OCI-LY7 (cell line): ENCODE data around the gene INTS3.

Experiments used
- EZH2phosphoT487 ChIP-seq: fragments of 200-600 bp; sonication (generic); IDR thresholded peaks from 2 replicates; pipeline ENCODE4 v1.6.1; 2018; ENCODE audit warnings: low read depth, borderline replicate concordance, mild to moderate bottlenecking, mixed run types, antibody characterized with exemption, low read length, moderate library complexity, mixed read lengths
- TF ChIP-seq, protein P1 (sequence below): fragments of 200-600 bp; sonication (generic); conservative IDR thresholded peaks from 2 replicates; pipeline ENCODE4 v1.5.1; 2014; ENCODE audit warnings: mild to moderate bottlenecking, antibody characterized with exemption, low read length, moderate library complexity, mixed read lengths

DNA sequence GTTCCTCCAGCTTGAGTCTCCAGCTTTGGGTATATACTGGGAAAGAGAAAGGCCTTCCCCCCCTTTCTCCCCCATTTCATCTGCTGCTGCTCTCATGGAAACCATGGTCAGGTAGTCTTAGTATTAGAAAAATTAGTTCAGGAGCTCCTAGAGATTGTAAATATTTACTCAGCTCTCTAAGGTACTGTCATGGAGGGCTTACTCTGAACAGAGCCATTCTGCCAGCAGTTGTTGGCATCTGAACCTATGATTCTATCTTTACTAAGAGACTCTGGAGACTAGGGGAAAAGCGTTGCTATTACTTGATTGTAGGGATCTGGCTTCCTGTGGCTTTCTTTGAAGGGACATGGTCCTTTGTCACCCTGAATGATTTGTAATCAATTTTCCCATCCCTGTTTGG, 6.1 kb downstream of the INTS3 start:
- TF ChIP-seq, protein P1, sequence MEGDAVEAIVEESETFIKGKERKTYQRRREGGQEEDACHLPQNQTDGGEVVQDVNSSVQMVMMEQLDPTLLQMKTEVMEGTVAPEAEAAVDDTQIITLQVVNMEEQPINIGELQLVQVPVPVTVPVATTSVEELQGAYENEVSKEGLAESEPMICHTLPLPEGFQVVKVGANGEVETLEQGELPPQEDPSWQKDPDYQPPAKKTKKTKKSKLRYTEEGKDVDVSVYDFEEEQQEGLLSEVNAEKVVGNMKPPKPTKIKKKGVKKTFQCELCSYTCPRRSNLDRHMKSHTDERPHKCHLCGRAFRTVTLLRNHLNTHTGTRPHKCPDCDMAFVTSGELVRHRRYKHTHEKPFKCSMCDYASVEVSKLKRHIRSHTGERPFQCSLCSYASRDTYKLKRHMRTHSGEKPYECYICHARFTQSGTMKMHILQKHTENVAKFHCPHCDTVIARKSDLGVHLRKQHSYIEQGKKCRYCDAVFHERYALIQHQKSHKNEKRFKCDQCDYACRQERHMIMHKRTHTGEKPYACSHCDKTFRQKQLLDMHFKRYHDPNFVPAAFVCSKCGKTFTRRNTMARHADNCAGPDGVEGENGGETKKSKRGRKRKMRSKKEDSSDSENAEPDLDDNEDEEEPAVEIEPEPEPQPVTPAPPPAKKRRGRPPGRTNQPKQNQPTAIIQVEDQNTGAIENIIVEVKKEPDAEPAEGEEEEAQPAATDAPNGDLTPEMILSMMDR = no peak
- TF ChIP-seq EZH2phosphoT487 = no peak
